HPDE6-E6E7 (cell line): Measurements from ENCODE around the gene GP9.

Experiments used
- DNase-seq: peaks from one replicate; pipeline ENCODE4 v3.0.0; 2011; ENCODE audit warnings: missing footprints; ENCODE audit errors: extremely low spot score

GP9 gene

GRCh38 chr3:129060276-129061022 lies at the start of gene GP9:
GP9 (plus strand) TSS chr3:129060779; CDS start chr3:129061740, 961 bp downstream.
- no peak for DNase-seq

GRCh38 chr3:129013491-129013891 lies 47.1 kb upstream of the GP9 start:
- DNase-seq: no peak

- DNase-seq: no peak
Observed at GRCh38 chr3:129014148-129014547, 46.4 kb upstream of the GP9 start.

- no peak for DNase-seq
Observed at GRCh38 chr3:129014793-129015345, 45.7 kb upstream of the GP9 start.

GRCh38 chr3:129015388-129016105 lies 45.0 kb upstream of the GP9 start:
- no peak for DNase-seq

- peak; percentile 51 for DNase-seq
Observed at GRCh38 chr3:129016356-129016719, 44.2 kb upstream of the GP9 start.

- no peak for DNase-seq
Observed at GRCh38 chr3:129016720-129017483, 43.7 kb upstream of the GP9 start.

GRCh38 chr3:129017484-129017899 lies 43.1 kb upstream of the GP9 start:
- DNase-seq: no peak

GRCh38 chr3:129018271-129018670 lies 42.3 kb upstream of the GP9 start:
- no peak for DNase-seq

- no peak for DNase-seq
Observed at GRCh38 chr3:129018751-129019150, 41.8 kb upstream of the GP9 start.

GRCh38 chr3:129019266-129019665 lies 41.3 kb upstream of the GP9 start:
- DNase-seq: no peak

- DNase-seq: no peak
Observed at GRCh38 chr3:129020691-129021090, 39.9 kb upstream of the GP9 start.

- DNase-seq: no peak
Observed at GRCh38 chr3:129021140-129021551, 39.4 kb upstream of the GP9 start.

- DNase-seq: no peak
Observed at GRCh38 chr3:129022114-129023007, 38.2 kb upstream of the GP9 start.

- no peak for DNase-seq
Observed at GRCh38 chr3:129023008-129023358, 37.6 kb upstream of the GP9 start.

- DNase-seq: peak; percentile 49
Observed at GRCh38 chr3:129023909-129024308, 36.7 kb upstream of the GP9 start.

GRCh38 chr3:129025108-129025507 lies 35.5 kb upstream of the GP9 start:
- no peak for DNase-seq

- no peak for DNase-seq
Observed at GRCh38 chr3:129025691-129026435, 34.7 kb upstream of the GP9 start.

- DNase-seq: peak; percentile 96
Observed at GRCh38 chr3:129026728-129027543, 33.6 kb upstream of the GP9 start.

- DNase-seq: no peak
Observed at GRCh38 chr3:129027544-129027880, 33.1 kb upstream of the GP9 start.
